Measurements from ENCODE around the gene EEF1AKMT1.

- TF ChIP-seq EZH2 (IDR thresholded peaks at IDR 0.05; ENCODE audit: low read length, unreplicated experiment) (no peak), CTCF (conservative IDR thresholded peaks at IDR 0.05; ENCODE audit: low read depth, low read length) (no peak)
Measured at GRCh38 chr13:20767309-20767943, 6.3 kb downstream of the EEF1AKMT1 start.

All from PC-3 (cell line).